NCI-H1930 (cell line): Measurements from ENCODE around the gene IRF9.
A peak's percentile ranks its signal among the peaks of the same experiment; 100 is the strongest.
"Not testable (repeated sequence)": the region's sequence is repeated elsewhere in the genome, so short reads cannot be mapped to it uniquely, and the experiment has no call there.

Experiments
- DNase-seq, 2 experiments: peaks; one replicate each; lab custom pipeline; 2025; lab: John Stamatoyannopoulos, UW

Gene IRF9

GRCh38 chr14:24194873-24195185 is 33.8 kb downstream of the IRF9 start:
- DNase-seq, result no peak

- peak; percentile 71 to 76 for DNase-seq
These were observed 34.4 kb downstream of the IRF9 start, which contains the start of gene TM9SF1 for GRCh38 chr14:24195186-24196070. Gene TM9SF1, minus strand, starts transcription at chr14:24195441. Its CDS starts 422 bp downstream, at chr14:24195019.

- DNase-seq, result no peak
These were observed 35.3 kb downstream of the IRF9 start for GRCh38 chr14:24196071-24197055.

GRCh38 chr14:24197056-24197450 is 36.0 kb downstream of the IRF9 start:
- DNase-seq, result no peak

GRCh38 chr14:24198814-24199524 is 37.9 kb downstream of the IRF9 start:
- DNase-seq, result no peak

GRCh38 chr14:24202538-24202937 is 41.5 kb downstream of the IRF9 start:
- not testable (repeated sequence) for DNase-seq

GRCh38 chr14:24203249-24203886 is 42.3 kb downstream of the IRF9 start:
- not testable (repeated sequence) for DNase-seq

- DNase-seq, result no peak
These were observed 43.4 kb downstream of the IRF9 start for GRCh38 chr14:24204163-24205146.

GRCh38 chr14:24206260-24207103 is 45.4 kb downstream of the IRF9 start:
- DNase-seq, result no peak

- no peak for DNase-seq
These were observed 46.1 kb downstream of the IRF9 start for GRCh38 chr14:24207104-24207551.

GRCh38 chr14:24207625-24208024 is 46.6 kb downstream of the IRF9 start:
- no peak for DNase-seq

GRCh38 chr14:24211311-24211710 is 50.2 kb downstream of the IRF9 start:
- no peak for DNase-seq

GRCh38 chr14:24212924-24213865 is 52.1 kb downstream of the IRF9 start, which contains the start of gene CHMP4A:
Gene CHMP4A, minus strand, starts transcription at chr14:24213488. Its CDS starts 49 bp downstream, at chr14:24213439.
- peak; percentile 93 to 94 for DNase-seq

- no peak for DNase-seq
These were observed 53.0 kb downstream of the IRF9 start for GRCh38 chr14:24213866-24214662.

GRCh38 chr14:24215495-24216344 is 54.7 kb downstream of the IRF9 start, which contains the start of gene MDP1:
Gene MDP1, minus strand, starts transcription at chr14:24216066. Its CDS starts 111 bp downstream, at chr14:24215955.
- DNase-seq, result peak; percentile 76 to 89
